Measurements from ENCODE around the gene ZNF254.

ZNF254 gene

DNA sequence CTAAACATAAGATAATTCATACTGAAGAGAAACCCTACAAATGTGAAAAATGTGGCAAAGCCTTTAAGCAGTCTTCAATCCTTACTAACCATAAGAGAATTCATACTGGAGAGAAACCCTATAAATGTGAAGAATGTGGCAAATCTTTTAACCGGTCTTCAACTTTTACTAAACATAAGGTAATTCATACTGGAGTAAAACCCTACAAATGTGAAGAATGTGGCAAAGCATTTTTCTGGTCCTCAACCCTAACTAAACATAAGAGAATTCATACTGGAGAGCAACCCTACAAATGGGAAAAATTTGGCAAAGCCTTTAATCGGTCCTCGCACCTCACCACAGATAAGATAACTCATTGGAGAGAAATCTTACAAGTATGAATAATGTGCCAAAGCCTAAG lies 40.6 kb downstream of the ZNF254 start:
- Histone ChIP-seq H3K9me3 (ENCODE audit: insufficient read depth, low read length) (peaks cover 35% of the 10 kb centered on the region; the same call in 1 of the 2 replicates), H2AFZ (ENCODE audit: low read depth, low read length, severe bottlenecking) (no peak overlapping the region), H4K20me1 (ENCODE audit: low read depth, low read length) (no peaks in the 10 kb centered on the region), H3K27ac (ENCODE audit: low read depth, low read length) (no peak overlapping the region), H3K27me3 (ENCODE audit: low read length) (no peaks in the 10 kb centered on the region), H3K9ac (ENCODE audit: low read length) (no peak overlapping the region), H3K4me2 (ENCODE audit: low read depth, low read length, poor library complexity, severe bottlenecking) (no peak overlapping the region), H3K79me2 (ENCODE audit: insufficient read depth, low read length) (0 out of 2 replicates have a peak, but pooled peaks cover 4% of the 10 kb centered on the region), H3K36me3 (ENCODE audit: low read length) (peaks cover 72% of the 10 kb centered on the region), H3F3A (ENCODE audit: insufficient read depth) (no peaks in the 10 kb centered on the region), H3K9me2 (replicated peaks; ENCODE audit: insufficient read depth, low read length) (no peaks in the 10 kb centered on the region), H3K4me3 (ENCODE audit: insufficient read depth, low read length, poor library complexity, severe bottlenecking) (no peak overlapping the region)
- TF ChIP-seq EZH2phosphoT487 (conservative IDR thresholded peaks at IDR 0.05; ENCODE audit: low read length) = no peak
- TF ChIP-seq, protein P1, sequence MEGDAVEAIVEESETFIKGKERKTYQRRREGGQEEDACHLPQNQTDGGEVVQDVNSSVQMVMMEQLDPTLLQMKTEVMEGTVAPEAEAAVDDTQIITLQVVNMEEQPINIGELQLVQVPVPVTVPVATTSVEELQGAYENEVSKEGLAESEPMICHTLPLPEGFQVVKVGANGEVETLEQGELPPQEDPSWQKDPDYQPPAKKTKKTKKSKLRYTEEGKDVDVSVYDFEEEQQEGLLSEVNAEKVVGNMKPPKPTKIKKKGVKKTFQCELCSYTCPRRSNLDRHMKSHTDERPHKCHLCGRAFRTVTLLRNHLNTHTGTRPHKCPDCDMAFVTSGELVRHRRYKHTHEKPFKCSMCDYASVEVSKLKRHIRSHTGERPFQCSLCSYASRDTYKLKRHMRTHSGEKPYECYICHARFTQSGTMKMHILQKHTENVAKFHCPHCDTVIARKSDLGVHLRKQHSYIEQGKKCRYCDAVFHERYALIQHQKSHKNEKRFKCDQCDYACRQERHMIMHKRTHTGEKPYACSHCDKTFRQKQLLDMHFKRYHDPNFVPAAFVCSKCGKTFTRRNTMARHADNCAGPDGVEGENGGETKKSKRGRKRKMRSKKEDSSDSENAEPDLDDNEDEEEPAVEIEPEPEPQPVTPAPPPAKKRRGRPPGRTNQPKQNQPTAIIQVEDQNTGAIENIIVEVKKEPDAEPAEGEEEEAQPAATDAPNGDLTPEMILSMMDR (IDR thresholded peaks at IDR 0.05; ENCODE audit: insufficient read depth, low read length, poor library complexity, severe bottlenecking) = no peak

DNA sequence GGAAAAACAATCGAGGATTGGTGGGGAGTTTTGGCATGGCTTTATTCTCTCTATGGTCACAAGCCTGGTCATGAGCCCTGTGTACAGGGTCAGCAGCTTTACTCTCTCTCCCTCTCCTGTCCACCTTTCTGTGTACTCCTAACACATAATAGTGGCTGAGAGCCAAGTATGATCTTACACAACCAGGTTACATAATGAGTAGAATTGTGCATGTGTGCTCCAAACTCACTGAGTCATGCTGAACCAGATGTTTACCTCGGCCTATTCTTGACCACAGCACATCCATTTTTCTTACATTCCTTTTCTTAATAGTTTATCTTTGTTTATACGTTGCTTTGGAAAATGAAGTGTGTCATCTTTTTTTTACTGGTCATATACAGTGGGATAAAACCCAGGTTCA lies 53.1 kb downstream of the ZNF254 start:
- Histone ChIP-seq H3K36me3 (ENCODE audit: low read length) (peaks cover 8% of the 10 kb centered on the region; the same call in 1 of the 2 replicates), H3K4me2 (ENCODE audit: low read depth, low read length, poor library complexity, severe bottlenecking) (no peak overlapping the region), H4K20me1 (ENCODE audit: low read depth, low read length) (no peaks in the 10 kb centered on the region), H3K79me2 (ENCODE audit: insufficient read depth, low read length) (no peaks in the 10 kb centered on the region), H3K9me2 (replicated peaks; ENCODE audit: insufficient read depth, low read length) (no peaks in the 10 kb centered on the region), H3K9me3 (ENCODE audit: insufficient read depth, low read length) (peaks cover 6% of the 10 kb centered on the region; the same call in 1 of the 2 replicates), H3K27ac (ENCODE audit: low read depth, low read length) (no peak overlapping the region), H3F3A (ENCODE audit: insufficient read depth) (no peaks in the 10 kb centered on the region; the same call in 1 of the 2 replicates), H3K4me3 (ENCODE audit: insufficient read depth, low read length, poor library complexity, severe bottlenecking) (no peak overlapping the region), H2AFZ (ENCODE audit: low read depth, low read length, severe bottlenecking) (no peak overlapping the region), H3K9ac (ENCODE audit: low read length) (no peak overlapping the region), H3K27me3 (ENCODE audit: low read length) (no peaks in the 10 kb centered on the region)
- TF ChIP-seq EZH2phosphoT487 (conservative IDR thresholded peaks at IDR 0.05; ENCODE audit: low read length) = no peak
- TF ChIP-seq, protein P1 (IDR thresholded peaks at IDR 0.05; ENCODE audit: insufficient read depth, low read length, poor library complexity, severe bottlenecking) = no peak

DNA sequence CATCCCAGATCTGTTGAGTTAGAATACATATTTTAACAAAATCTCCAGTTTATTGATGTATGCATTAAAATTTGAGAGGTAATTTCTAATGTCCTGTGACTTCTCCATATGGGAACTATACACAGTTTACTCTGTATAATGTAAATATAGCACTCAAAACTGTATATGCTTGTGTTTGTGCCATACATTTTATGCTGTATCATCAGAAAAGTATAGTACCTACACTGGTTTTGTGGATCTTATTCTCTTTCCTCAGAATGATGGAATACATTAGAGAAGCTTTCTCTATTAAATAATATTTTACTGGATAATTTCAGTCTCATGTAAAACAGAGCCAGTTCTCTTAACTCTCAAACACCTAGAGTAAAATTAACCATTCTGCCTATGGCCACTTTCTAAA lies 53.6 kb downstream of the ZNF254 start:
- no peak overlapping the region for H3K27ac ChIP-seq (ENCODE audit: low read depth, low read length)
- no peaks in the 10 kb centered on the region; the same call in 1 of the 2 replicates for H3F3A ChIP-seq (ENCODE audit: insufficient read depth)
- no peaks in the 10 kb centered on the region for H3K27me3 ChIP-seq (ENCODE audit: low read length)
- H2AFZ ChIP-seq (ENCODE audit: low read depth, low read length, severe bottlenecking) = no peak overlapping the region
- no peak for TF ChIP-seq EZH2phosphoT487 (conservative IDR thresholded peaks at IDR 0.05; ENCODE audit: low read length)
- TF ChIP-seq, protein P1 (IDR thresholded peaks at IDR 0.05; ENCODE audit: insufficient read depth, low read length, poor library complexity, severe bottlenecking) = no peak
- H3K79me2 ChIP-seq (ENCODE audit: insufficient read depth, low read length) = no peaks in the 10 kb centered on the region
- peaks cover 10% of the 10 kb centered on the region; the same call in 1 of the 2 replicates for H3K36me3 ChIP-seq (ENCODE audit: low read length)
- no peaks in the 10 kb centered on the region for H4K20me1 ChIP-seq (ENCODE audit: low read depth, low read length)
- no peaks in the 10 kb centered on the region for H3K9me2 ChIP-seq (replicated peaks; ENCODE audit: insufficient read depth, low read length)
- H3K9me3 ChIP-seq (ENCODE audit: insufficient read depth, low read length) = peaks cover 6% of the 10 kb centered on the region; the same call in 1 of the 2 replicates
- no peak overlapping the region for H3K4me3 ChIP-seq (ENCODE audit: insufficient read depth, low read length, poor library complexity, severe bottlenecking)
- no peak overlapping the region for H3K9ac ChIP-seq (ENCODE audit: low read length)
- no peak overlapping the region for H3K4me2 ChIP-seq (ENCODE audit: low read depth, low read length, poor library complexity, severe bottlenecking)
